HG02870 (cell line): Measurements from ENCODE around the gene CIZ1.

Source experiments
- ATAC-seq: cut with Tn5 transposase; IDR thresholded peaks from one replicate; pipeline ENCODE4 v1.9.1; 2021; ENCODE audit warnings: mild to moderate bottlenecking, moderate library complexity; ENCODE audit not compliant: unreplicated experiment

CIZ1 gene

DNA sequence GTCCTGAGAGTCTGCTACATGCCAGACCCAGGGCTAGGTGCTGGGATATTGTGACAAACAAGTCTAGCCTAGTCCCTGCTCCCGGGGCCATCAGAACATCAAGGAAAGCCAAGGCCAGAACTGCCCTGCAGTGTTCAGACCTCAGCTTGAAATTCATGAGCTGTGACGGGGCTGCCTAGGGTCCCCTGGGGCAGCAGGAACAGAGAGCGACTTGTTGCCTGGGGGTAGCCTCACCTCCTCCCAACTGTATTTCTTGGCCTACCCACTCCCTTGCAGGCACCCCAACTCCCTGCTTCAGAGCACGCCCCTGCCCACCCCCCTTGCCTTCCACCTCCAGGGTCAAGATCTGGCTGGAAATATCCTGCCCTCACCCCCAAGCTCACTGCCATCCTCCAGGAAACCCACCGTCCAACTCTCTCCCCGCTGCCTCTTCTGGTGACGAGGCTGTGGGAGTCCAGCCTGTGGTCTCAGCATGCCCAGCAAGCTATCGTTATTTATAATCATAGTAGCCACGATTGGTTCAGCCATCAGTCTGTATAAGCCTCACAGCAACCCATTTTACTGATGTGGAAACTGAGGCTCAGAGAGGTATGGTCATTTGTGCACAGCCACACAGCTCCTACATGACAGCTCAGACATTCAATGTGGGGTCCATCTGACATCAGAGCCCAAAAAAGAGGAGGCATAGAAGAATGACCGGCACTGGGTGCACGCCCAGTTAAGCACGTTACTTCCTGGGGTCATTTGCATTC is 22.6 kb upstream of the CIZ1 start:
- ATAC-seq: no peak

DNA sequence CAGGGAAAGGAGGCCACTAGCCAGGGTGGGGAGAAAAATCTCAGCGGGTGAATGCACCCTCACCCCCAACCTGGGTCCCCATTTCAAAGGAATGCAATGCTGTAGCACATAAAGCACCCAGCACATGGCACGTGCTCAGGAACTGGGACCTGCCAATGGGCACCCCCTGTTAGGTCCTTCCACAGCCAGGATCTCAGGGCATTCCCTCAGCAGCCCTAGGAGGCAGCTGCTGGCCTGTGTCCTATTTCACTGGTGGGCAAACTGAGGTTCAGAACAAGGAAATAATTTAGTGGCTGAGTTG is 20.6 kb upstream of the CIZ1 start:
- no peak for ATAC-seq

DNA sequence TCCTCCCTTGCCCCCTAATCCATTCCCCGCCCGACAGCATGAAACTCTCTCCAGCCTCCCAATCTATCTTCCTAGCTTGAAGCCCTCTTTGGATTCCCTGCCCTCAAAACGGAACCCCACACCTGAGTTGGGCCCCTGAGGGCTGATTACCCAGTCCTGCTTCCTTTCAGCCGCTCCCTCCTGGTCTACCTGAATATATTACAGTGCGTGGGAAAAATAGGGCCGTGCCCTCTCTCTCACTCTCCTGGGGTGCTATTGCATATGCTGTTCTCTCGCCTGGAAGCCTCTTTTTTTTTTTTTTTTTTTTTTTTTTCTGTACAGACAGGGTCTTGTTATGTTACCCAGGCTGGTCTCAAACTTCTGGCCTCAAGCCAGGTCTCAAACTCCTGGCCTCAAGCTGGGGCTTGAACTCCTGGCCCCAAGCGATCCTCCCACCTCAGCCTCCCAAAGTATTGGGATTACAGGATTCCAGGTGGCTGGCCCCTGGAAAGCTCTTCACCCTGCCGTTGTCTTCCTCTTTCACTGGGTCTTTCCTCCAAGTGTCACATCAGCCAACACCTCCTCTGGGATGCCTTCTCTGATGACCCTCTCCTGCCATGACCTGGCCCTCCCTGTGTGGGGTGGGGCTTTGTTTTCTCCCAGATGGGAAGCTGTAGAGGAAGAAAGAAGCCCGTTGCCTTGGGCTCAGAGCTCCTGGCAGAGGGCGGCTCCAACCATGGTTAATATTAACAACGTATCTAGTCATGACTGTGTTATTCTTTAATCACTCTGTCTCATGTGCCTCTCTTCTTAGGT is 20.0 kb upstream of the CIZ1 start:
- ATAC-seq: no peak

DNA sequence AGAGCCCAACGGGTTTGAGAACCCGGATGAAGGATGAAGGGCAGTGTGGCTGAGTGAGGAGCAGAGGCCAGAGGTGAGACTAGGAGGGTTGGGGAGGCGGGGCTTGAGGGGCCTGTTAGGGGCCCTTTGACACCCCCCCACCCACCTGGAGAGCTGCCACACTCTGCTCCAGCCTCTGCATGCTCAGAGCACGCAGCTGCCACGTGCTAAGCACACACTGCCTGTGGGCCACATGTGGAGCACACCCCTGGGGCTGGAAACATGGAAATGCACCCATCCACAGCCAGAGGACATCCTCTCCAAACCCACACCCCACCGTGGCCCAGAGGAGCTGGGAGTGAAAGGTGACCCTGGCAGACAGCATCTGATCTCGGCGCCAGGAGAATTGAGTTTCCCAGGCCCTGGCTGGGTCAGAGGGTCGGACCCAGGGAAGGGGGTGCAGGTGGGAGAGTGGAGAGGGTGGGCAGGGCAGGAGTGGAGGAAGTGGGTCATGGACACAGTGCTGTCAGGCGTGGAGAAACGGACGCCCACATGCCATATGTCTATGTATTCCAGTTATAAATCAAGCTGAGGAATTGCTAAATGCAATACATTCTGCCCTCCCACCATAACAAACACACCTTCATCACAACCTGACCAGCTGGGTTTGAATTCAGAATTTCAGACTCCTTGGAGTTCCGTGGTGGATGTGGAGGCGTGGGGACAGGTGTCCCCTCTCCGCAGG is 17.7 kb upstream of the CIZ1 start:
- no peak for ATAC-seq

DNA sequence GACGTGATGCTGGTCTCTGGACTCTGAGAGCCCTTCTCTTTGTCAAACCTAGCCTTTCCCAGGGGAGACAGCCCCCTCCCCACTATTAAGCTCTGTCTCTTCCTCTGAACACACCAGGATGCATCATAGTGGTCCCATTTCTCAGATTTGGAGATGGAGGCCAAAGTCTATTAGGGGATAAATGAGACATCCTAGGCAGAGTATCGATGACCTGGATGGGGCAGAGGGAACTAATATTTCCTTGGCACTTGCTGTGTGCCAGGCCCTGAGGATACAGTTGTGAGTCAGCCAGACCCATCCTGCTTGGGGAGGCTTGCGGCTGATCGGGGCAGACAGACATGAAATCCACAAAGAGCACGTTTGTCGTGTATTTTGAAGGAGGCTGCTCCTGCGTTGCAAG is 17.0 kb upstream of the CIZ1 start:
- ATAC-seq: no peak

DNA sequence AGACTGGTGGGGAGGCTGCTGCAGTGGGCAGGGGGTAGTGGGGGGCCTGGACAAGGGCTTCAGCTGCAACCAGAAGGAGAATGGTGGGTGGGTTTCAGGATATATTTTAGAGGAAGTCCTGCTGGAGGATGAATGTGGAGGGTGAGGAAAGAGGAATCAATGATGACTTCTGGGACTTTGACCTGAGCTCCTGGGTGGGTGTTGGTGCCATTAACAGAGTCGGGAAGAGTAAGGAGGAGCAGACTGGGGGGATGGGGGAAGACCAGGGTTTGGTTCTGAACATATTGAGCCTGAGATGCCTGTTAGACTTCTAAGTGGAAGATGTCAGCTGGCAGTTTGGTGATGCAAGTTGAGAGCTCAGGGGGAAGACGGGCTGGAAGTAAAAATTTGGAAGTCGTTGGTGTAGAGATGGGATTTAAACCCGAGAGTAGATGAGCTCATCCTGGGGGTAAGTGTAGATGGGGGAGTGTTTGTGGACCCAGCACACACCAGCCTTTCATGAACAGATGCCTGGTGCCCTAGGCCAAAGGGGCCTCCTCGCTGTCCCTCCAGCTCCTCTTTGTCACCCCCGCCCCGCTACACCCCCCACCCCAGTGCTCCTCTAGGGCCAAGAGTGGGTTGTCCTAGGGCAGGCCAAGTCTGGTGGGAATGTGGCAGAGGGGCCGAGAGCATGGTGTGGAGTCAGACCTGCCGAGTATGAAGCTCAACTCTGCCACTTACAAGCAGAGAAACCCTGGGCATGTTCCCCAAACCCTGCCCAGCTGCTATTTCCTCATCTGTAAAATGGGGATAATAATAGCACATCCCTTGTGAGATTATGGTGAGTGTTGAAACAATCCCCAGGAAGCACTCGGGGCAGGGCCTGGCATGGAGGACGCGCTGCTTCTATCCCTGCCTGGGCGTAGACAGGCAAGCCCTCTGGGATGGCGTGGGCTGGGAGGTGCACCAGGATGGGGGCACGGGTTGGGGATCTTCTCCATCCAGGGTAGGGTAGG is 15.8 kb upstream of the CIZ1 start:
- no peak for ATAC-seq

DNA sequence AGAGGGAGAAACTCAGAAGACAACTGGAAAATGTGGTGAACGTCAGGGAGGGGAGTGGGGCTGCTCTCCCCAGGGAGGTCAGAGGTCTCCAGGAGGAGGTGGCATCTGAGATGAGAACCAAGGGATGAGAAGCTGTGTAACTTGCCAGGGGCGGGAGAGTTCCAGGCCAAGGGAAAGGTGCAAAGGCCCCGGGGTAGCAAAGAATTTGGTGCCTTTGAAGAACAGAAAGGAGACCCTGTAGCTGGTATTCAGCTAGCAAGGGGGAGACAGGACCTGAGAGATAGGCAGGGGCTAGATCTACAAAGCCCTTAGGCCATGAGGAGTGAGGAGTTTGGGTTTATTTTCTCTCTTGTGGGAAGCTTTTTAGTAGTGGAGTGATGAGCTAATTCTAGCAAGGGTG is 15.1 kb upstream of the CIZ1 start:
- ATAC-seq: no peak

DNA sequence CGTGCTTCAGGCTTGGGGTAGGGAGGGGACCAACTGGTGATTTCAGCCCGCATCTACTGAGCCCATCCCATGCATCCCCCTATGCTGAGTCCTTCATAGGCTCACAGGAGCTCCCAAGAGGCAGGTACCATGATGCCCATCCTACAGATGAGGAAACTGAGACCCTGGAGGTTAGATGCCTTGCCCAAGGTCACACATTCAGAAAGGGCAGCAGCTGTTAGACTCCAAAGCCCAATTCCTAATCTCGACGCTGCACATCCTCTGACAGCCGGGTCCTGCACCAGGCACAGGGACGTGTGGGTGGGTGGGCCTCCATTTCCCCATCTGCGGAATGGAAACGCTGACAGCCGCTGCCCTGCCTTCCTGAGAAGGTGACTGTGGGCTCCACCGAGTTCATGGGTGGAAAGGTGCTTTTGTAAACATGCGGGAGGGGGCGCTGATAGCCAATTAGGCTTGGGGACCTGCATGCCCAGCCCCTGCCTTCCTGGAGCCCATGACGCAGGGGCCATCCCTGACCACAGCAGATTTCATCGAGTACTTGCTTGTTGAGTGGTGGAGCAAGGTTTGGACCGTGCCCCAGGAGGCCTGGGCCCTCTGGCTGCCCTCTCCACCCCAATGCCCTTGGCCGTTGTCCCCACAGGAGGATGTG is 14.0 kb upstream of the CIZ1 start:
- no peak for ATAC-seq

DNA sequence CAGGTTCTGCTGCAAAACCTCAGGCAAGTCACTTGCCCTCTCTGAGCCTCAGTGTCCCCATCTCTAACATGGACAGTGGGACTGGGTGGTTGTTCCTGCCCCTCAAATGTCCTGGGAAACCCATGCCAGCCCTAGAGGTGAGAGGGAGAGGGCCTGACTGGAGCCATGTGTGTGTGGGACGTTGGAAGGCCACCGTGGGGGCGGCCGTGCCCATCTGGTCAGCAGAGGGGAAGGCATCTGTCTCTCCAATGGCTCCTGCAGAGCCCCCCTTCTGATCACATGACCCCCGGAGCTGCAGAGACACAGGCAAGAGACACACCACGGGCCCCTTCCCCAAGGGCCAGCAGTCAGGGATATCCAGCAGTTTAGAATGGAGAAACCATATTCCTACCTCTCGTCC is 13.5 kb upstream of the CIZ1 start:
- ATAC-seq: no peak

DNA sequence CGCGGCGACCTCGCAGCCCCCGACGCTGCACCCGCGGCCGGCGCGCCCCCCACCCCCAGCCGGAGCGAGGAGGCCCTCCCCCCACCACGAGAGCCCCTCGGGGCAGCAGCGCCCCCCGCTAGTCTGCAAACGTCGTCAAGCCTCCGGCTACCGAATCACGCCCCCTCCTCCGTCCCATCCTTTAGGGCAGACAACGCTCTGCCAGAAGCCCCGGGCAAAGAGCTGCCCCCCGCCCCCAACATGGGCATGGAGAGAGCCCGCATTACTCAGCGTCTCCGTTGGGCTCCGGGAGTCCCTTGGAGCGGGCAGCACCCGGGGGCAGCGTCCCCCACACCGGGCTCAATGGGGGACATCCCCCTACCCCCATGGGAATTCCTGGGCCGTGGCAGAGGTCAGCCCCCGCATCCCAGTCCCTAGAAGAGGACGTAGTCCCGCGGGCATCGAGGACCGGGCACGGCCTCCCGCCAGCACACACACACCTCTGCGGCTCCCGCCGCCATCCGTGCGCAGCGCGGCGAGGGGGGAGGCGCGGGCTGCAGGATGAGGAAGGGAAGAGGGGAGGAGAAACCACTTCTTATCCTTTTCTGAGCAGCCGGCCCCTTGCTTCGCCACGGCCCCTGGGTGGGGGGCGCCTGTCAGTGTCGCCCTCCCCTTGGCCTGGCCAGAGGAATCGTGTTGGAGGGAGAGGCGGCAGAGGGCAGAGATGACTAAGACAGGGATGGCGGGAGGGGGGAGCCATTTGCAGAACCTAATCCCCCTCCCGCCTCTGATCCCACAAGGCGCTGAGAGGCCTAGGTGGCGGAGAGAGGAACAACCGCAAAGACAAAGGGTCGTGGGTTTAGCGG is 12.6 kb upstream of the CIZ1 start:
- ATAC-seq: no peak

DNA sequence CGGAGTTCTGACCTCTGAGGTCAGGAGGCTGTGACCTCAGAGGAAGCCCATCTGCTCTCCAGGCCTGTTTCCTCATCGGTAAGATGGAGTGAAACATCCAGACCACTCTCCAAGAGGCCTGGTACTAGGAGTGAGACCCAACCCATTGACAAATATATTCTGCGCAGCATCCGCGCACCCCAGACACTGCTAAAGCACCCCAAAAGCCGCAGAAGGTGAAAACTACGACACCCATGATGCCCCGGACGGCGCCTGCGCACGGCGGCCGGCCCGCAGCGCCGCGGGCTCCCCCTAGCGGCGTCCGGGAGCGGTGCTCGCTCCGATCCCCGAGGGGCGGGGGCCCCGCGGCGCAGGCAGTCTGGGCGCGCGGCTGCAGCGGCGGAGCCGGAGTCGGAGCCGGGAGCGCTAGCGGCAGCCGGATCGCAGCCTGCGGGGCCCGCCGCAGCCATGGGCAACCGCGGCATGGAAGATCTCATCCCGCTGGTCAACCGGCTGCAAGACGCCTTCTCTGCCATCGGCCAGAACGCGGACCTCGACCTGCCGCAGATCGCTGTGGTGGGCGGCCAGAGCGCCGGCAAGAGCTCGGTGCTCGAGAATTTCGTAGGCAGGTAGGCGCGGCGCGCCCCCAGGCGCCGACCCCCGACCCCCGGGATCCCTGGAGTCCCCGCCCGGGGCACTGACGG is 11.8 kb upstream of the CIZ1 start, which contains the start of gene DNM1:
Gene DNM1, plus strand, starts transcription at position 356 of the 683 bp plus-strand sequence. Its CDS starts 92 bp downstream, at position 448.
- peak; percentile 85 for ATAC-seq

DNA sequence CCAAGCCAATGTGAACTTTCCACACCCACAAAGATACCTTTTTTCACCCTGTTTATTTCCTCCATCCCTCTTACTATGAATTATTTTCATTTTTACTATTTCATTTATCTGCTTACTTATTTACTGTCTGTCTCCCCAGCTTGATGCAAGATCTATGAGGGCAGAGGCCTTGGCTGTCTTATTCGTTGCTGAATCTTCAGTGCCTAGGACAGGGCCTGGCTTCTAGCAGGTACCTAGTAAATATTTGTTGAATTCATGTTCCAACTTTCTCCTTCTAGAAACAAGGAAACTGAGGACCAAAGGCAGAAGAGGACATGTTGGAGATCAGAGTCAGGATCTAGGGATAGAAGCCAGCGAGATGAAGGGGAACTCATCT is 11.3 kb upstream of the CIZ1 start:
- no peak for ATAC-seq

DNA sequence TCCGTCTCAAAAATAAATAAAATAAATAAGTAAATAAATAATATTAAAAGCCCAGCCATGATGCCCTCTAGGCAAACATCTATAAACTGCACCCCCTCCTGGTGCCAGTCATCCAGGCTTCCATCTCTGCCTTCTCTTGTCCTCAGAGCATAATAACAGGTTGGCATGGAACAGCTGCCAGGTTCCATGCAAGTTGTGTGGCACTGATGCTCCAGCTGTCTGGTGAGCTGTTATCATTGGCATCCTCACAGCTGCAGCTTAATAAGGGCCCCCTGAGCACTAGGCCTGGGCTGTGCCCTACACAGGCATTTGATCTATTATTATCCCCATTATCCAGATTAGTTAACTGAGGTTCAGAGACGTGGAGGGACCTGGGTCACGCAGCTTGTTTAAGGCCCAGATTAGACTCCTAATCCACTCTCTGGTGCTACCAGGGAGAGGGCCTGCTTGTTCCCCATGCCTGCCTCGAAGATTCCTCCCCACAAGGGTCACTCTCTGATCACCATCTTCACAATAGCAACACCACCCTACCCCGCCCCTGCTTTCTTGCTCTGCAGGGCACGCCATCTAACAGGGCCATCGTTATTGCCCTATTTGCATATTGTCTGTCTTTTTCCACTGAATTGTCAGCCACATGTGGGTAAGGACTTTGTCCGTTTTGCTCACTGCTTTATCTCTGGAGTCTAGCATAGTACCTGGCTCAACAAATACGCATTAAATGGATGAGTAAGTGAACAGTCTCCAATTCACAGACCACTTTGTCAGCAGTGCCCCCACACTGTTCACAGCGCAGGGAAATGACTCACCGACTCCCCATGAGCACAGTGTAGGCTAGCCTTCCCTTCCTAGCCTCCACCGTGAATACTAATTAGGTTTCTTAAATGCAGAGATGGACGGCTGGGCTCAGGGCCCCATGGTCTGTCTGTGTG is 10.3 kb upstream of the CIZ1 start:
- no peak for ATAC-seq

DNA sequence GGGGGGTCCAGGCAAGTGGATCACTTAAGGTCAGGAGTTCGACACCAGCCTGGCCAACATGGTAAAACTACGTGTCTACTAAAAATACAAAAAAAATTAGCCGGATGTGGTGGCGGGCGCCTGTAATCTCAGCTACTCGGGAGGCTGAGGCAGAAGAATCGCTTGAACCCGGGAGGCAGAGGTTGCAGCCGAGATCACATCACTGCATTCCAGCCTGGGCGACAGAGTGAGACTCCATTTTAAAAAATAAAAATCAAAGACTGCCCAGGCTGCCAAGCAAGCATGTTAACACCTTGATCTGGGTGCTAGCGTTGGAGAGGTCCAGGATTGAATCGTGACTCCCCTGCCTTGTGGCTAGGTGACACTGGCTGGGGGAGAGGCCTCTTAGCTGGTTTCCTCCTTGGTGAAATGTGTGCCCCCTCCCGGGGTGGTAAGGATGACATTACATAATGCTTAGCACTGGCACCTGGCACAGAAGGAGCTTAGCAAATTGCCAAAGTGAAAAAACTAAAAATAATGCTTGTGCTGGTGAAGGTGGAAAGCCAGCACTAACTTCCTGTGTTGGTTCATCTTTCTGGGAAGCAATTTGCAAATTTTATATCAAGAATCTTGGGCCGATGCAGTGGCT is 2.2 kb upstream of the CIZ1 start:
- ATAC-seq: no peak

DNA sequence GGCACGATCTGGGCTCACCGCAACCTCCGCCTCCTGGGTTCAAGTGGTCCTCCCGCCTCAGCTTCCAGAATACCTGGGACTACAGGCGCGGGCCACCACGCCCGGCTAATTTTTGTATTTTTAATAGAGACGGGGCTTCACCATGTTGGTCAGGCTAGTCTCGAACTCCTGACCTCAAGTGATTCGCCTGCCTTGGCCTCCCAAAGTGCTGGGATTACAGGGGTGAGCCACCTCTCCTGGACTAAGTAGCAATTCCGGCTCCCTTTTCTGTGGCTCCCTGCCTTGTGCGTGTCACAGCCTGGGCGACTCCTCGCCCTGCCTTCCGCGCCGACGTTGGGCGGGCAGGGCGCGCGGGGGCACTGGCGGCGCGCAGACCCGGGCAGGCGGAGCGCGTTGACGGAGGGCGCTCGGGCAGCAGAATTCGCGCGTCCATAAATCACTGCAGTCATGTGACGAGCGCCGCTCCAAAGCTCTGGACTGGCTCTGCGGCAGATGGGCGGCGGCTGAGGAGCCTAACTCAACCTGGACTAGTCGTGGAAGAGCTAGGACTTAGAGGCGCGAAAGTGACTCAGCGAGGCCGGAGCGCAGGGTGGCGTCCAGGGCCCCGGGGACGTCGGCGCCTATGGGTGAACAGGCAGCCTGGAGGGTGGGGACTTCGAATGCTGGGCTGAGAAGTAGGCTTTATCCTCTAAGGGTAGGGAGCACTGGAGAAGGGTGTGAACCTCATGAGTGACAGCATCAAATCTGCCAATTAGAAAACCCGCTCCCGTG is 1.4 kb upstream of the CIZ1 start:
- ATAC-seq: no peak
